ENCODE results near the gene GPX2. TPM values are rescaled to one million over a fixed set of nuclear protein-coding genes. Genes with fewer than 3 reads are reported as not detected.
A peak's percentile ranks its signal among the peaks of the same experiment; 100 is the strongest.

Gene GPX2
- total RNA-seq, 1 donor from 2014 or later, result not detected

- Mint-ChIP-seq H3K27me3 (ENCODE audit: unreplicated experiment) (no peaks in the 10 kb centered on the region), H3K27ac (ENCODE audit: unreplicated experiment) (no peak overlapping the region), H3K4me3 (ENCODE audit: unreplicated experiment) (no peak overlapping the region), H3K36me3 (ENCODE audit: low read depth, unreplicated experiment) (peaks cover 3% of the 10 kb centered on the region), H3K9me3 (ENCODE audit: unreplicated experiment) (no peaks in the 10 kb centered on the region), H3K4me1 (ENCODE audit: unreplicated experiment) (no peaks in the 10 kb centered on the region)
- no peak for DNase-seq (ENCODE audit: low spot score)
- TF ChIP-seq, protein P1, sequence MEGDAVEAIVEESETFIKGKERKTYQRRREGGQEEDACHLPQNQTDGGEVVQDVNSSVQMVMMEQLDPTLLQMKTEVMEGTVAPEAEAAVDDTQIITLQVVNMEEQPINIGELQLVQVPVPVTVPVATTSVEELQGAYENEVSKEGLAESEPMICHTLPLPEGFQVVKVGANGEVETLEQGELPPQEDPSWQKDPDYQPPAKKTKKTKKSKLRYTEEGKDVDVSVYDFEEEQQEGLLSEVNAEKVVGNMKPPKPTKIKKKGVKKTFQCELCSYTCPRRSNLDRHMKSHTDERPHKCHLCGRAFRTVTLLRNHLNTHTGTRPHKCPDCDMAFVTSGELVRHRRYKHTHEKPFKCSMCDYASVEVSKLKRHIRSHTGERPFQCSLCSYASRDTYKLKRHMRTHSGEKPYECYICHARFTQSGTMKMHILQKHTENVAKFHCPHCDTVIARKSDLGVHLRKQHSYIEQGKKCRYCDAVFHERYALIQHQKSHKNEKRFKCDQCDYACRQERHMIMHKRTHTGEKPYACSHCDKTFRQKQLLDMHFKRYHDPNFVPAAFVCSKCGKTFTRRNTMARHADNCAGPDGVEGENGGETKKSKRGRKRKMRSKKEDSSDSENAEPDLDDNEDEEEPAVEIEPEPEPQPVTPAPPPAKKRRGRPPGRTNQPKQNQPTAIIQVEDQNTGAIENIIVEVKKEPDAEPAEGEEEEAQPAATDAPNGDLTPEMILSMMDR (IDR thresholded peaks at IDR 0.05; ENCODE audit: unreplicated experiment), result no peak
Measured at GRCh38 chr14:64926398-64926995, 16.0 kb downstream of the GPX2 start.

DNA sequence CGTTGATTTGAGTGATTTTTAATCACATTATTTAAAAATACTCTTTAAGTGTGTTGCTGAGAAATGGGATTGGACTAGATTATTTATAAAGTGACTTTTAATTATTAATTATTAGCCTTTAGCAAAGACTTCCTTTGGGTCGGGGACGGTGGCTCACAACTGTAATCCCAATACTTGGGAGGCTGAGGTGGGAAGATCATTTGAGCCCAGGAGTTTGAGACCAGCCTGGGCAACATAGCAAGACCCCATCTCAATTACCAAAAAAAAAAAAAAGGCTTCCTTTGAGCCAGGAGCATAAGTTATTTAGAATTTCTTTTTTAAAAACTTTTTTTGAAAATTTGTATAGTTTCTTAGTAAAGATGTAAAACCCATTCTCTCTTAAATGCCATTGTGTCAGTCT, 19.5 kb downstream of the GPX2 start:
- H3K27ac Mint-ChIP-seq (ENCODE audit: unreplicated experiment), result no peak overlapping the region
- peaks cover 3% of the 10 kb centered on the region for H3K36me3 Mint-ChIP-seq (ENCODE audit: low read depth, unreplicated experiment)
- H3K9me3 Mint-ChIP-seq (ENCODE audit: unreplicated experiment), result no peaks in the 10 kb centered on the region
- DNase-seq (ENCODE audit: low spot score), result no peak
- no peak overlapping the region for H3K4me3 Mint-ChIP-seq (ENCODE audit: unreplicated experiment)
- TF ChIP-seq, protein P1 (IDR thresholded peaks at IDR 0.05; ENCODE audit: unreplicated experiment), result no peak
- H3K27me3 Mint-ChIP-seq (ENCODE audit: unreplicated experiment), result no peaks in the 10 kb centered on the region
- H3K4me1 Mint-ChIP-seq (ENCODE audit: unreplicated experiment), result no peaks in the 10 kb centered on the region

DNA sequence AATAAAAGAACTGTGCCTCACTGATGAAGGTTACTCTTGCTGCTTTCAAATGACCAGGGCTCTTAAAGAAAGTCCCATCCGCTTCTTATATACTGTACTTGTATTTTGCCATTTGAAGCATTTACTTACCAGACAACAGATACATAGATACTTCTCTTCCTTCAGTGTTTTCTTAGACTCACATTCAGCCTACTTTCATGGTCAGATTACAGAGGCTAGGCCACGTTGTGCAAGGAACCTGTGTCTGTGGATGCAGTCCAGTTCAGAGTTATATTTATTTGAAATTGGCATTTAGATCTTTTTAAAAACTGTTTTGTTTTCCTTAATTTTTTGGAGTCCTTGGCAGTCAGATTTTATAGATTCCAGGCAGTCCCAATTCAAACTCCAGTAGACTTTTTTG, 22.1 kb downstream of the GPX2 start:
- no peaks in the 10 kb centered on the region for H3K9me3 Mint-ChIP-seq (ENCODE audit: unreplicated experiment)
- H3K36me3 Mint-ChIP-seq (ENCODE audit: low read depth, unreplicated experiment), result no peaks in the 10 kb centered on the region
- H3K4me1 Mint-ChIP-seq (ENCODE audit: unreplicated experiment), result no peaks in the 10 kb centered on the region
- no peak overlapping the region for H3K27ac Mint-ChIP-seq (ENCODE audit: unreplicated experiment)
- no peak for DNase-seq (ENCODE audit: low spot score)
- no peaks in the 10 kb centered on the region for H3K27me3 Mint-ChIP-seq (ENCODE audit: unreplicated experiment)
- TF ChIP-seq, protein P1 (IDR thresholded peaks at IDR 0.05; ENCODE audit: unreplicated experiment), result no peak
- no peak overlapping the region for H3K4me3 Mint-ChIP-seq (ENCODE audit: unreplicated experiment)

DNA sequence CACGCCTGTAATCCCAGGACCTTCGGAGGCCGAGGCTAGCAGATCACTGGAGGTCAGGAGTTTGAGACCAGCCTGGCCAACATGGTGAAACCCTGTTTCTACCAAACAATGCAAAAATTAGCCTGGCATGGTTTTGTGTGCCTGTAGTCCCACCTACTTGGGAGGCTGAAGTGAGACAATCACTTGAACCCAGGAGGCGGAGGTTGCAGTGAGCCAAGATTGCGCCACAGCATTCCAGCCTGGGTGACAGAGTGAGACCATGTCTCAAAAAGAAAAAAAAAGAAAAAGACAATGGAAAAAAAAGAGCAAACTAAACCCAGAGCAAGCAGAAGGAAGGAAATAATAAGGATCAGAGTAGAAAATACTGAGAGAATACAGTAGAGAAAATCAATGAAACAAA, 22.9 kb downstream of the GPX2 start:
- Mint-ChIP-seq H3K27ac (ENCODE audit: unreplicated experiment) (peak overlapping the region; percentile 45), H3K9me3 (ENCODE audit: unreplicated experiment) (no peaks in the 10 kb centered on the region), H3K4me3 (ENCODE audit: unreplicated experiment) (no peak overlapping the region), H3K36me3 (ENCODE audit: low read depth, unreplicated experiment) (no peaks in the 10 kb centered on the region), H3K27me3 (ENCODE audit: unreplicated experiment) (no peaks in the 10 kb centered on the region), H3K4me1 (ENCODE audit: unreplicated experiment) (peaks cover 6% of the 10 kb centered on the region)
- TF ChIP-seq, protein P1 (IDR thresholded peaks at IDR 0.05; ENCODE audit: unreplicated experiment), result no peak
- no peak for DNase-seq (ENCODE audit: low spot score)

GRCh38 chr14:64919215-64919614, 23.3 kb downstream of the GPX2 start:
- Mint-ChIP-seq H3K4me1 (ENCODE audit: unreplicated experiment) (peaks cover 6% of the 10 kb centered on the region), H3K27ac (ENCODE audit: unreplicated experiment) (peak overlapping the region; percentile 45)

More at GRCh38 chr14:64919215-64919614, 23.3 kb downstream of the GPX2 start:
- DNase-seq (ENCODE audit: low spot score), result no peak
- no peaks in the 10 kb centered on the region for H3K36me3 Mint-ChIP-seq (ENCODE audit: low read depth, unreplicated experiment)
- TF ChIP-seq, protein P1 (IDR thresholded peaks at IDR 0.05; ENCODE audit: unreplicated experiment), result no peak
- no peak overlapping the region for H3K4me3 Mint-ChIP-seq (ENCODE audit: unreplicated experiment)
- no peaks in the 10 kb centered on the region for H3K9me3 Mint-ChIP-seq (ENCODE audit: unreplicated experiment)
- peaks cover 1% of the 10 kb centered on the region for H3K27me3 Mint-ChIP-seq (ENCODE audit: unreplicated experiment)

Measured in endothelial cell (in vitro differentiated cells).